HG03175 (cell line): Measurements from ENCODE around the gene SRSF10.
"Not testable (repeated sequence)": the region's sequence is repeated elsewhere in the genome, so short reads cannot be mapped to it uniquely, and the experiment has no call there.

Experiments
- ATAC-seq: cut with Tn5 transposase; IDR thresholded peaks from one replicate; pipeline ENCODE4 v1.9.1; 2021; ENCODE audit warnings: mild to moderate bottlenecking, moderate library complexity; ENCODE audit not compliant: unreplicated experiment

Gene SRSF10

DNA sequence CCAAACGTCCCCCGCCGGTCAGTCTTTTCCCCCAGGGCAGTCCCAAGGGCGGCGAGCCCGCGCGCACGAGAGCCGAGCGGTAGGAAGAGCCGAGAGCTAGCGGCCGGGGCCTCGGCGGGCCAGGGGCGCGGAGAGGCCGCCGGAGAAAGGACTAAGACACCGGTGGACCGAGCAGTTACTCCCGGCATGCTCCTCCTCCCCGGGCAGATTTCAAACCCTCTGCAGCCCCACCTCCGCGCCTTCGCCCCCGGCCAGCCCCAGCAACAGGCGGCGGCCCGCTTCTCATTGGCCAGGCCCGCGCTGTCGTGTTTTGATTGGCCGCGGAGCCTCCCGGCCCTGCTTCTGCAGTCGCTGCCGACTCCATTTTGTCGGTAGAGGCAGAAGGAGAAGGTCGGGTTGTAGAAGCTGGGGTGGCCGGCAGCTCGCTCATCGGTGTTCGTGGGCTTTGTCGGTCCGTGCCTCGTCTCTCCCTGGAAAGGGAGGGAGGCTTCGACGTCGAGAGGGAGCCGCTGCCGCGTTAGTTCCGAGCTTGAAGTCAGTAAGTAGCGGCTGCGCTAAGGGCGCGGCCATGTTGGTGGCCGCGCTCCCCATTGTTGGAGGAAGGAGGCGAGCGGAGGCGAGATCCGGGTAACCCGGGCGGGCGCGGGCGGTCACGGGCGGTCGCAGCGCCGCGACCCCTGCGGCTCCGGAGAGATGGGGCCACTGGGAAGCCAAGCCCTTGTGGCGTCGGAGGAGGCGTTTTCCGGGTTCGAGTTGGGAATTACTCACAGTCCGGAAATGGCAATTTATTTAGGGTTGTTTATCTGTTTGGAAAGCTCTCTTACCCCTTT is 20.5 kb downstream of the SRSF10 start, which contains the start of gene PNRC2:
Gene PNRC2 (plus strand): TSS at position 368 of the 830 bp plus-strand sequence. CDS start 1,630 bp downstream, outside the sequence.
- ATAC-seq, result peak; percentile 80

DNA sequence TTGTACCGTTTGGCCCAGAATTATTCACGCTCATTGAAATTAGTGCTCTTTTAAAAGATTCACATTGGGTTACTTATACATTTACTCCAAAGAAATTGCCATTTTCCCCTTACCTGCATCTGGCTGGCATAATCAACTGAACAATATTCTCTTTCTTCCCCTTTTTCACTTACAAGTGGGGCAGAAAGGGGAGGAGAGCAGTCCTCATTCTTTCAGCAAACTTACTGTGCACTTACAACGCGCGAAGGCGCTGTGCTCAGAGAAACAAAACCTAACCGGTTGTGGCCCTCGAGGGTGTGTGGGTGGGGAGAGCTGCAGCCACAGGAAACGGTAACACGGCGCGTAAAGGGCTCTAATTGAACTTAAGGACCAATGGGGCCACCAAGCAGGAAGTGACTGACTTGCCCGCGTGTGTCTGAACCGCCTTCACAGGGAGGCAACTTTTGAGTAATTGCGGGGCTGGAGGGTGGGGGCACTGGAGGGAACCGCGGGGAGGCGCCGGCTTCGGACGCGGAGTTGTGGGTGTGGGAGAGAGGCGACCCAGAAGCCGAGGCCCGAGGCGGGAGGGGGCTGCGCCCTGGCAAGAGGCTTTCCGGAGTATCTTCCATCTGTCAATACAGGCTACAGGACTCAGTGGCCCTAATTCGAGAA is 21.2 kb downstream of the SRSF10 start:
- peak; percentile 72 for ATAC-seq

DNA sequence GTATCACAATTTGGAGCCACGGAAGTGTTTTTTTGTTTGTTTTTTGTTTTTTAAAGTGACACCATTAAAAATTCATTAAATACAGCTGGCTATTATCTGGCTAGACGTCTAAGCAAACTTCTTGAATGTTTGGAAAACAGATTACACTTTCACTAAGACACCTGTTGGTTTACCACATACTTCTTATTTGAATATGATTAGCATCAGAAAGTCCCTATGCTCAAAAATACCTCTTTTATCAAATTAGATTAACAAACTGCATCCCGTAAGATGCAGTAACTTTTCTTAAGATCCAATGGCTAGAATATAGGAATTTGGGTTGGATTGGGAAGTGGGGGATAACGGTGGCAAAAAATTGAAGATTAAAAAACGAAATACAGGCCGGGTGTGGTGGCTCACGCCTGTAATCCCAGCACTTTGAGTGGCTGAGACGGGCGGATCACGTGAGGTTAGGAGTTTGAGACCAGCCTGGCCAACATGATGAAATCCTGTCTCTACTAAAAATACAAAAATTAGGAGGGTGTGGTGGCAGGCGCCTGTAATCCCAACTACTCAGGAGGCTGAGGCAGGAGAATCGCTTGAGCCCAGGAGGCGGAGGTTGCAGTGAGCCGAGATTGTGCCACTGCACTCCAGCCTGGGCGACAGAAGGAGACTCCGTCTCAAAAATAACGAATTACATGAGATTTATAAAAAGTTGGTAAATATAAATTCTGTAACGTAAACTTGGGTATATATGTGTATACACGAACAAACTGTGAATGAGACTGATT is 21.9 kb downstream of the SRSF10 start:
- ATAC-seq, result not testable (repeated sequence)

DNA sequence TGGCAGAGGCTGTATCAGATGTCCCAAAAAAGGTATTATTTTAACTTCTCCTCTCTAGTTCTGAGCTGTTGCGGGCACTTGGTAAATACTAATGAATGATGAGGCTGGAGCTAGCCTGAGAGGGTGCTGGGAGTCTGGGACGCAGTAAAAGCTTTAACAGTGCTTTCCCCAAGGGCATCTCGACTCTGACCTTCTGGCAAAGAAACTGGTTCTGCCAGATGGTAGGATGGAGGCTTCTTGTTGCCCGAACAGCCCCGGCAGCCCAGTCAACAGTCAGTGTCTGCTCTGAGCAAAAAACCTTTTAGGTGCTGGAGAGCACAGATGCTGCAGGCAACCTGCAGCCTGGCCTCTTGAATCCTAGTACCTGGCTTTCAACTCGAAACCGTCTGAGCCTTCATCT is 23.0 kb downstream of the SRSF10 start:
- ATAC-seq, result no peak

DNA sequence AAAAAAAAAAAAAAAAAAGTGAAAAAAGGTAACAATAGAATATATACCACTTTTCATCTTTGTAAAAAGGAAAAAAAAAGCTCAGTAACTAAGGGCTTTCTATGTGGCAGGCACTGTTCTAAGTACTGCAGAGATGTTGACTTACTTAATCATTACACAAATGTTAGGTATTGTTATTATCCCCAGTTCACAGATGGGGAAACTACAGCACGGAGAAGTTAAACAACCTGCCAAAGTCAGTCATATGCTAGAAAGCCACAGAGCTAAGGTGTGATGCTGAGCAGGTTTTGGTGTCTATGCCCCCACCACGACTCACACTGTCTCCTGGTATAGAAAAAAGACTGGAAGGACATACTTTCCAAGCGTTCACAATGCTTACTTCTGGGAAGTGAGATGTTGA is 27.1 kb downstream of the SRSF10 start:
- ATAC-seq, result no peak

DNA sequence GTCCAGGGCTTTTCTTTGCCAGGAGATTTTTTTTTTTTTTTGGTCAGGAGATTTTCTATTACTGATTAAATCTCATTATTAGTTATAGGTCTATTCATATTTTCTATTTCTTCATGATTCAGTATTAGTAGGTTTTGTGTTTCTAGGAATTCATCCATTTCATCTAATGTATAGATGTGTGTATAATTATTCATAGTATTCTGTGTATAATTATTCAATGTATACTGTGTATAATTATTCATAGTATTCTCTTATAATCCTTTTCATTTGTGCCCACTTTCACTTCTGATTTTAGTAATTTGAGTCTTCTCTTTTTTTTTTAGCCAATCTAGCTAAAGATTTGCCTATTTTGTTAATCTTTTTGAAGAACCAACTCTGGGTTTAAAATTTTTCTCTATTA is 32.8 kb downstream of the SRSF10 start:
- no peak for ATAC-seq

DNA sequence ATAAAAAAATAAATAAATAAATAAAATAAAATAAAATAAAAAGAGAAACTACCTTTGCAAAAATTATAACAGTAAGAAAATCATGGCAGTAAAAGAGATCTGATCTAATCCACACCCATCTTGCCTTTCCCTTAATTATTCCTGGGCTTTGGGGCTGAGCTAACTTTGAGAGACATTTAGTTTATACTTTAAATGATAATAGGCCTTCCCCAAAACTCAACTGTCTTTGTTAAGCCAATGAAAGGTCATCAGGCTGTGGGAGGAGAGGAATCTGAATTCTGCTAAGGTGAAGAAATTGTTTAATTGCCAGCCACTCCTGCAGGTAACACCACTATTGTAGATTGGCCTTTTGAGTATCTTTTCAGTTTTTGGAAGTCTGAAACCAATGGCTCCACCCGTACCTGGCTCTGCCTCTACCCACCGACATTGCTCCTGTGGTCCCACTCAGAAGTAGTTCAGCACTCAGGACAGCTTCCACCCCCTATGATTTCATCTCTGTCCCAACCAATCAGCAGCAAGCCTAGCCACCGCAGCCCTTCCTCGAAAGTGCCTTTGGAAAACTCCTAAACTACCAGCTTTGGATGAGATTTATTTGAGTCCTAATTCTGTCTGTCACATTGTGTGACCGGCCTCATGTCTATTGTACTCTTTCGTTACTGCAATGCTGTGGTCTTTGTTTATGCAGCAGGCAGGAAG is 43.5 kb downstream of the SRSF10 start:
- no peak for ATAC-seq

DNA sequence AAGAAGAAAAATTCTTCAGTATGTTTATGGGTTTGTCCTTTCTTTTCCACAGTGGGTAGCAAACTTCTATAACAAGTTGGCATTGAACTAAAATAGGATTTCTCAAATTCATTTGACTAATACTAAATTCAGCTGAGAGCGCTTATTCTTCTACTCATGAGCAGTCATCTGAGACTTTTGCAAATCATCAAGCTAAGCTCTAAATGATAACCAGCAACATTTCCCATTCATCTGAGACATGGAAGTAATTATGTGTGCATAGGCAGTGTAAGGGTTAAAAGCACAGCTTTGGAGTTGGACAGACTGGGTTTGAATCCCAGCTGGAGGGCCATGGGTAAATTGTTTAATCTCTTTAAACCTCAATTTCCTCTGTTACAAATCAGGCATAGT is 48.6 kb downstream of the SRSF10 start:
- ATAC-seq, result no peak

DNA sequence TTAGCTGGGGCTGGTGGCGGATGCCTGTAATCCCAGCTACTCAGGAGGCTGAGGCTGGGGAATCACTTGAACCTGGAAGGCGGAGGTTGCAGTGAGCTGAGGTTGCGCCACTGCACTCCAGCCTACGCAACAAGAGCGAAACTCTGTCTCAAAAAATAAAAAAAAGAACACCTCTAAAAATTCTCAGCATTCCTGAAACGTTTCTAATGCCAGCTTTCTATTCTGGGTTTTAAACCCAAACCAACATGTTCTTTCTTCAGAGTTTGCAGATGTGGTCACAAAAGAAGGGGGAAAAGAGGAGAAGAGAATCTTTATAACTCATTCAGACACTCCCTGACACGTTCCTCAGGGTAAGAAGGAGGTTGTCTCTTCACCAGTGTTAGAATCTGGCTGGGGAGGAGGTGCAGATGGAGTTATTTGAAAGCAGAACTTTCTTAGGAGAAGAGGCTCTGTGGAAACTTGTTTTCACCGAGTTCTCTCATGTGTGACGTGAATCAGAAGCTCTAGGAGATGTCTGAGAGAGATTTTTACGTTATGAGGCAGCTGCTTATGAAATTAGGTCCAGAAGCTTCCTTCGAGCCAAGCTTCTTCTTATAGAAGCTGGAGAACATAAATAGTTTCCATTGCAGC is 49.2 kb downstream of the SRSF10 start:
- ATAC-seq, result no peak

DNA sequence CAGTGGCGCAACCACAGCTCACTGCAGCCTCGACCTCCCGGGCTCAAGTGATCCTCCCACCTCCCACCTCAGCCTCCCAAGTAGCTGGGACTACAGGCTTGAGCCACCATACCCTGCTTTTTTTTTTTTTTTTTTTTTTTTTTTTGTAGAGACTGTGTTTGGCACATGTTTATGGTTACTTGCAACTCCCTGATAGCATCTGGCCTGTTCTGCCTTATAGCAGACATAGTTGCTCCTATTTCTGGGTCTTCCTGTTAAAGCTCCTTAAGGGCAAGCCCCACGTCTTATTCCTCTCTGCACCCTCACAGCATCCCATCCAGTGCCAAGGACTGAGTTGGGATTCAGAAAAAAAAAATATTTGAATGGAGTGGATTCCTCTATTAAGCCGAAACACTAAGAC is 49.9 kb downstream of the SRSF10 start:
- ATAC-seq, result no peak

DNA sequence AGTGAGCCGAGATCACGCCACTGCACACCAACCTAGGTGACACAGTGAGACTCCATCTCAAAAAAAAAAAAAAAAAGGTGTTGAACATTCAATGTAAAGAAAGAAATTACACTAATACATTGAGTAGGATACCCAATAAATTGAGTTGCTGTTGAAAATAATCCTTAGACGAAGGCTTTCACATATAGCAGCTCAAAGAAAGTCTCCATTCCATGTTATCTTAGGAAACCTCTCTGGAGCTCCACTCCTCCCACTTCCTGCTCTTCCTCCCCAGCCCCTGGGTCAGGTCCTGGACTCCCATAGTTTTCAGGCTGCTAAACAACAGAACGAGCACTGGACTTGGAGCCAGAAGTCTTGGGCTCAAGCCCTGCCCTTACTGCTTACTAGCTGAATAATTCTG is 51.3 kb downstream of the SRSF10 start:
- no peak for ATAC-seq

DNA sequence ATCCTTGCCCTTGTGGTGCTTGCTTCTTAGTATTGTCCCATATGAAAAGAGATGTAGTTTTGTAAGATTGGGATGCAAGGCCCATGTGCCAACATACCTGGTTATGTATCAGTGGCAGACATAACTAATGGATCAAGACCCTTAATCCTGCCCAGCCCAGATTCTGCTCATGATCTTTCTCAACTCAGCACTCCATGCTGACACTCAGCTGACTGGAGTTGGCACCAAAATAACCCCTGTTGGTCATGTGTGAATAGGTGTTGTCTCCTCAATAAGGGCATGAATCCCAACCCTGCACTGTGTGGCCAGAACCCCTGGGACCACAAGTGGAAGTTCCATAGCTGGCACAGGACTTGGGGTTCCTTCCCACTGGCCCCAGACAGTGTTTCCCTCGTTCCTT is 53.0 kb downstream of the SRSF10 start:
- no peak for ATAC-seq

DNA sequence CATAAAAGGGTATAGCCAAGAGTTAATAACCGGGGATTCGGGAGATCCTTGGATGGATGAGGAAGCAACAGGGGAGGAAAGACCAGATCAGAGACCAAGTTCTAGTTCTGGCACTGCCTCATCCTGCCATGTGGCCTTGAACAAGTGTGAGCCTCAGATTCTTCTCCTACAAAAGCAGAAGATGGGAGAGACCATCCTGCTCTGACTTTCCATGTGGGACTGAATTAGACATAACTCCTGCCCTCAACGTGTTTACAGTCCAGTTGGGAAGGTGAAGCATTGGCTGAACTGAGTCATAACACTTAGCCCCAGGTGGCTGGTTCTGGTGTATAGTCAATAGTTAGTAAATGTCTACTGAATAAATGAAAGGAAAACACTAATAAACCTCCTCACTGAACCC is 54.8 kb downstream of the SRSF10 start:
- ATAC-seq, result no peak

DNA sequence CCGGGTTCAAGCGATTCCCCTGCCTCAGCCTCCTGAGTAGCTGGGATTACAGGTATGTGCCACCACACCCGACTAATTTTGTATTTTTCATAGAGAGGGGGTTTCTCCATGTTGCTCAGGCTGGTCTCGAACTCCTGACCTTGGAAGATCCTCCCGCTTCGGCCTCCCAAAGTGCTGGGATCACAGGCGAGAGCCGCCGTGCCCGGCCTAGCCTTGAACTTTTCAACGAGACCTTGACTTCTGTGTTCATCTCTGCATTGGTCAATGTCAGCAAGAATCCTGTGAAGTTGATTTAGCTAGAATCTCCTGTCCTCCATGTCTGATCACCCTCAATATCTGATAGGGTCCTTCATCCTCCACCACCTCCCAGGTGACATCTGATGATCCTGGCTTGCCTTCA is 55.5 kb downstream of the SRSF10 start:
- ATAC-seq, result no peak

DNA sequence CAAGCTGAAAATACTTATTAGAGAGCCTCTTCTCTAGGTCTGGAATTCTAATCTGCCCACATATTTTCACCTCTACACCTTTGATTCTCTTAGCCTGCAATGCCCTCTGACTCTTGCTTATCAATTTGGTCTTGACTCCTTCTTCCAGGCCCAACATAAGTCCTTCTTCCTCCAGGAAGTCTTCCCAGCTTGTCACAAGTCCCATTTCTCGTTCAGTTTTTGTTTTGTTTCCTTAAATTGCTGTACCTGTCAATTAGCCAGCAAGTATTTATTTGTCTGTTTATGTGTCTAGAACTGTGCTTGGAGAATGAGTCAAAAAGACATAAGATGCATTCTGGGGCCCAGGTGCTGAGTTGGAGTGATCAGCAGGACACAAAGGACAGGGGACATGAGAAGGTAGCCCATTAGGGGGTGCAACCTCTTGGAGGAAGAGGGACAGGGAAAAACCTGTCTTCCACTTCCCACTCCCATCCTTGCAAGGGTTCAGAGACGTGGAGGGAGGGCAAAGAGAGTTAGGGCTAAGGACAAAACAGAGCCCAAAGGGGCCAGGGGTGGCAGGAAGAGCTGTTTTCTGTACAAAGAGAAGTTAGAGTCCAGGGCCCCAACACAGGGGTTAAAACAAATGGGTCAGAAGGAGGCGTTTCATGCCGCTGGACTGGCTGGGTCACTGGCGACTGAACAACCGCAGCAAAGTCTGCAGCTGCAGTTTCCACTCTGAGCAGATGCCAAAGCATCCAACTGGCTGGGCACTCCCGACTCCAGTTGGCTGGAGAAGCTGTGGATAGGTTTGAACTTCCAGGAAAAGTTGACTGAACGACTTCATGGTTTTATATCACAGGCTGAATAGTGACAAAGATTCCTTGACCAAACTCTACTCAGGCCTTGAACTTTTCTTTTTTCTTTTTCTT is 56.3 kb downstream of the SRSF10 start:
- ATAC-seq, result no peak

DNA sequence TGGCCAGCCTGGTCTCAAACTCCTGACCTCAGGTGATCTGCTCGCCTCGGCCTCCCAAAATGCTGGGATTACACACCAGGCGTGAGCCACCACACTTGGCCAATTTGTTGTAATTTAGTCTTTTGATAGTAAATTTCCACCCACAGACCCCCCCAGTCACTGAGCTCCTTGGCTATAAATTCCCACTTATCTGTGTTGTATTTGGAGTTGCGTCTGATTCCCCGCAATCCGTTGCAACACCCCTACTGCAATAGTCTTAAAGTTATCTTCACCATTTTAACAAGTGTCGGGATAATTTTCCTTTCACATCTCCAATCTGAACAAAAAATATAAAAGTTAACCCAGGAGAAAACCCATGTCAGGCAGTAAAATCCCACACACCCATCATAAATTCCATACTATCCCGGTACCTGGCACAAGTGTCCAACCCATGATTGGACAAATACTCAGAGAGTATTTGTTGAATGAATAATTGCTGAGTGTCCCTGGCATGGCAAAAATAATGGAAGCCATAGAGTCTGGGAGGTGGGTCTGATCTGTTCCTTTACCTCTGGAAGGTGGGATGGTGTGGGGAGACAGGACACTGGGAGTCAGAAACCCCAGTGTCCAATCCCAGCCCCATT is 57.7 kb downstream of the SRSF10 start:
- no peak for ATAC-seq

DNA sequence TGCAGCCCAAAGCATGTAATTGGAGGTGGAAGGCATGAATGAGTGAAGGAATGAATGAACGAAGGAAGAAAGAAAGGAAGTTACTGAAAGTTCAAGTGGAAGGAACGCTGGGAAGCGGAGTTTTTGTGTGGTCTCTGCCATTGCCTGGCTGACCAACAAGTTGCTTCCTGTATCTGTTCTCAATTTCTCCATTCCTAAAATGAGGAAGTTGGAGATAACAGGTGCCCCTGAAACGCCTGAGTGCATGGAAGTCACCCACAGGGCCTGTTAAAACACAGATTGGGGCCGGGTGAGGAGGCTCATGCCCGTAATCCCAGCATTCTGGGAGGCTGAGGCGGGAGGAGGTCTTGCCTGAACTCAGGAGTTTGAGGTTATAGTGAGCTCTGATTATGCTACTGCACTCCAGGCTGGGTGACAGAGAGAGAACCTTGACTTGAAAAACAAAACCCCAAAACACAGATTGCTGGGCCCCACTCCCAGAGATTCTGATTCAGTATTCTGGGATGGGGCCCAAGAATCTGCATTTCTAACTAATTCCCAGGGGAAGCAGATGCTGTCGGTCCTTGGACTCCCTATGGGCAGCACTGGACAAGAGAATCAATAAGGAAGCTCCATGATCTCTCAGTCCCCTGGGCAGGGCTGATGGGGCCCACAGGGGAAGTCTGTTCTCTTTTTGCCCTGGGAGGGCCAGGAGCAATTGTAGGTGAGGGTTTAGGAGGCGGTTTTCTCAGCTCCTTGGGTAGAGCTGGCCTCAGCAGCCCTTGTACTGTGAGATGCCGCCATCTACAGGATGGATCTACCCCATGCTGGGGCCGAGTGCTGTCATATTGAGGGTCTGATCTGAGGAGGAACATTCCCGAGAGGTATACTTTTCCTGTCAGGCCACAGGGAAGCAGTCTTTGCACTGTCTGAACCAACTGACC is 63.7 kb downstream of the SRSF10 start:
- peak; percentile 69 for ATAC-seq

DNA sequence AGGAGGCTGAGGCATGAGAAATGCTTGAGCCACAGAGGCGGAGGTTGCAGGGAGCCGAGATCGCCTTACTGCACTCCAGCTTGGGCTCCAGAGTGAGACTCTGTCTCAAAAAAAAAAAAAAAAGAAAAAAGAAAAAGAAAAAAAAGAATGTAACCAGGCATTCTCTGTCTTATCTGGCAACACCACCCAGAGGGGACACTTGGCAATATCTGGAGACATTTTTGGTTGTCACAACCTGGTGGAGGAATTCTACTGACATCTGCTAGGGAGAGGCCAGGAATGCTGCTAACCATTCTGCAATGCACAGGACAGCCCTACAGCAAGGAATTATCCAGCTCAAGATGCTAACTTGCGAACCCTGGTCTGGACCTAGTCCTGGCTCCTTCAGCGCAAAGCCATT is 64.7 kb downstream of the SRSF10 start:
- no peak for ATAC-seq
